Measurements from ENCODE around the gene PKNOX2. TPM values are rescaled to one million over a fixed set of nuclear protein-coding genes. Genes with fewer than 3 reads are reported as not detected.

PKNOX2 gene
- total and polyA plus RNA-seq, 10 donors, result 0.80 to 8.9 (median 3.5) TPM

GRCh38 chr11:125179895-125180294, 15.3 kb downstream of the PKNOX2 start:
- WGBS, 5 donors, result 82 to 92% (median 84%) methylated on average over 11 of the region's 11 CpGs
- peaks cover 0 to 49% (median 0%) of the 10 kb centered on the region in 7 donors for H3K27me3 ChIP-seq (replicated peaks in 1 of 7)
- TF ChIP-seq POLR2AphosphoS5 (IDR thresholded peaks at IDR 0.05) (no peak), POLR2A (IDR thresholded peaks at IDR 0.05) (no peak)
- H3K9me3 ChIP-seq, result no peaks in the 10 kb centered on the region
- H3K4me3 ChIP-seq, result no peak overlapping the region
- peaks cover 0 to 14% (median 4%) of the 10 kb centered on the region in 6 donors for H3K4me1 ChIP-seq
- no peaks in the 10 kb centered on the region for H3K36me3 ChIP-seq
- intact Hi-C loops (cut with DNase I; ENCODE audit: low total_unique reads), result no loop called here
- peak; percentile 30 for DNase-seq
- H3K27ac ChIP-seq, result no peak overlapping the region

GRCh38 chr11:125180413-125181305, 16.1 kb downstream of the PKNOX2 start:
- Histone ChIP-seq H3K4me1 (peaks cover 0 to 12% (median 4%) of the 10 kb centered on the region in 6 donors), H3K9me3 (no peaks in the 10 kb centered on the region), H3K36me3 (no peaks in the 10 kb centered on the region), H3K27ac (no peak overlapping the region), H3K27me3 (replicated peaks in 1 of 7) (peaks cover 0 to 44% (median 0%) of the 10 kb centered on the region in 7 donors), H3K4me3 (no peak overlapping the region)
- intact Hi-C loops (cut with DNase I; ENCODE audit: low total_unique reads), result no loop called here
- WGBS, 5 donors, result 49 to 58% (median 55%) methylated on average over 6 of the region's 6 CpGs
- TF ChIP-seq POLR2A (IDR thresholded peaks at IDR 0.05) (no peak), POLR2AphosphoS5 (IDR thresholded peaks at IDR 0.05) (no peak)
- TF ChIP-seq, protein P1, sequence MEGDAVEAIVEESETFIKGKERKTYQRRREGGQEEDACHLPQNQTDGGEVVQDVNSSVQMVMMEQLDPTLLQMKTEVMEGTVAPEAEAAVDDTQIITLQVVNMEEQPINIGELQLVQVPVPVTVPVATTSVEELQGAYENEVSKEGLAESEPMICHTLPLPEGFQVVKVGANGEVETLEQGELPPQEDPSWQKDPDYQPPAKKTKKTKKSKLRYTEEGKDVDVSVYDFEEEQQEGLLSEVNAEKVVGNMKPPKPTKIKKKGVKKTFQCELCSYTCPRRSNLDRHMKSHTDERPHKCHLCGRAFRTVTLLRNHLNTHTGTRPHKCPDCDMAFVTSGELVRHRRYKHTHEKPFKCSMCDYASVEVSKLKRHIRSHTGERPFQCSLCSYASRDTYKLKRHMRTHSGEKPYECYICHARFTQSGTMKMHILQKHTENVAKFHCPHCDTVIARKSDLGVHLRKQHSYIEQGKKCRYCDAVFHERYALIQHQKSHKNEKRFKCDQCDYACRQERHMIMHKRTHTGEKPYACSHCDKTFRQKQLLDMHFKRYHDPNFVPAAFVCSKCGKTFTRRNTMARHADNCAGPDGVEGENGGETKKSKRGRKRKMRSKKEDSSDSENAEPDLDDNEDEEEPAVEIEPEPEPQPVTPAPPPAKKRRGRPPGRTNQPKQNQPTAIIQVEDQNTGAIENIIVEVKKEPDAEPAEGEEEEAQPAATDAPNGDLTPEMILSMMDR (IDR thresholded peaks at IDR 0.05 in 8 of 11, conservative IDR thresholded peaks at IDR 0.05 in 3 of 11), result no peak
- no peak for DNase-seq

DNA sequence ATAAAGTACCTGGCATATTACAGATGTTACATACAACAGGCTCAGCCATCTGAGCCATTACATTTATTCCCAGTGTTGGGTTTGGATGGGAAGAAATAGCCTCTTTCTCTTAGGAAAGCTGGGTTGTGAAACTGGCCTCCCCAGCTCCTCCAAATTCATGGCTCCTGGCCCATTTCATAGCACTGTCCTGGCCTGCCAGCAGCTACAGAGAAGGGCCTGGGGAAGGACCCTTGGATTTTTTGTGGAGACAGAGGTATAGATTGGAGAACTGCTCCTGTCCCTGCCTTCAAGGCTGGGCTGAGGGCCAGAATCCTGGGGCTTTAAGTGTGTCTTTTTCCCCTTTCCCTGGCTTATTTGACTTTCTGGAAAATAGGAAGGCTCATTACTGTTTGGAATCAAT, 18.0 kb downstream of the PKNOX2 start:
- Histone ChIP-seq H3K27ac (no peak overlapping the region), H3K4me1 (peaks cover 0 to 5% (median 0%) of the 10 kb centered on the region in 6 donors), H3K36me3 (no peaks in the 10 kb centered on the region), H3K9me3 (peaks cover 0 to 13% (median 5%) of the 10 kb centered on the region in 8 donors), H3K4me3 (no peak overlapping the region), H3K27me3 (replicated peaks in 1 of 7) (peaks cover 0 to 33% (median 0%) of the 10 kb centered on the region in 7 donors)
- DNase-seq, result no peak
- intact Hi-C loops (cut with DNase I; ENCODE audit: low total_unique reads), result no loop called here
- TF ChIP-seq POLR2AphosphoS5 (IDR thresholded peaks at IDR 0.05), result no peak
- TF ChIP-seq, protein P1 (IDR thresholded peaks at IDR 0.05 in 8 of 11, conservative IDR thresholded peaks at IDR 0.05 in 3 of 11), result no peak
- TF ChIP-seq POLR2A (IDR thresholded peaks at IDR 0.05), result no peak

DNA sequence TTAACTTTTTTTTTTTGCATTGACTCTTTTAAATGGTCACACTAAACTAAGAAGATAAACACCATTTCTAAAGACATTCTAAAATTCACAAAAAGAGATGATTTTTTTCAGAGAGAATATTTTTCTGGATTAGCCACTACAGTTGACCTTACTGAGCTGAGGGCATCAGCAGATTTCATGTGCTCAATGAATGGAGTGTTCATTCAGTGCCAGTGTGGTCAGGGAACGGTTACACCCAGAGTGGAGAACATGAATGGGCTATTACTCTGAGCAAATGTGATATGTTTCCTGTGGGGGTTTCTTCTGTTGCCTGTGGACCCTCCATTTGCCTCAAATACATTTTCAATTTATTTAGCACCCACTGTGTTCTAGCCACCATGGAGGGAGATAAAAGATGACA, 19.1 kb downstream of the PKNOX2 start:
- H3K9me3 ChIP-seq, result peaks cover 0 to 15% (median 5%) of the 10 kb centered on the region in 8 donors
- H3K4me1 ChIP-seq, result peaks cover 0 to 5% (median 0%) of the 10 kb centered on the region in 6 donors
- no peak for DNase-seq
- H3K27me3 ChIP-seq (replicated peaks in 1 of 7), result peaks cover 0 to 40% (median 0%) of the 10 kb centered on the region in 7 donors
- intact Hi-C loops (cut with DNase I; ENCODE audit: low total_unique reads), result no loop called here
- H3K36me3 ChIP-seq, result no peaks in the 10 kb centered on the region
- no peak overlapping the region for H3K27ac ChIP-seq
- TF ChIP-seq POLR2A (IDR thresholded peaks at IDR 0.05), result no peak
- TF ChIP-seq POLR2AphosphoS5 (IDR thresholded peaks at IDR 0.05), result no peak
- TF ChIP-seq, protein P1 (IDR thresholded peaks at IDR 0.05 in 8 of 11, conservative IDR thresholded peaks at IDR 0.05 in 3 of 11), result no peak
- 57 to 75% (median 70%) methylated on average over 1 of the region's 1 CpG for WGBS, 5 donors
- no peak overlapping the region for H3K4me3 ChIP-seq
